HG03064 (cell line): ENCODE data around the gene FOCAD.

ENCODE experiments used
- ATAC-seq: cut with Tn5 transposase; IDR thresholded peaks from one replicate; pipeline ENCODE4 v1.9.1; 2021; ENCODE audit warnings: low read depth; ENCODE audit not compliant: unreplicated experiment

FOCAD gene

DNA sequence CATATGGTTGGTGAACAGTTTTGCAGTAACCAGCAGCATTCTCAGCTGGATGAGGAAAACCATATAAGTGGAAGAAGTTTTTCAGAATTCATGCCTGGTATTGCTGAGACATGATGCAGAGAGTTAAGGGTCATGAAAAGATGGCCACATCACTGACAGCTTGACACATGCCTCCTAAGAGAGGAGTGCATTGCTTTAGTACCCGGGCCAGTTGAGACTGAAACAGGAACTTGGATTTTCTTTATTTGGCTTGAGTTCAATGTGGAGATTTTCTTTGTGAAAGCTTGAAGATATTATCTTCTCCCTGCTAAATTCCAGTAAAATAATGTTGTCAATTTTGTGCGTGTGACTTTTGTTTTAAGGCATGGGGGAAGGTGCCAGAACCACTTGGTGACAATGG, 311.6 kb downstream of the FOCAD start:
- no peak for ATAC-seq

DNA sequence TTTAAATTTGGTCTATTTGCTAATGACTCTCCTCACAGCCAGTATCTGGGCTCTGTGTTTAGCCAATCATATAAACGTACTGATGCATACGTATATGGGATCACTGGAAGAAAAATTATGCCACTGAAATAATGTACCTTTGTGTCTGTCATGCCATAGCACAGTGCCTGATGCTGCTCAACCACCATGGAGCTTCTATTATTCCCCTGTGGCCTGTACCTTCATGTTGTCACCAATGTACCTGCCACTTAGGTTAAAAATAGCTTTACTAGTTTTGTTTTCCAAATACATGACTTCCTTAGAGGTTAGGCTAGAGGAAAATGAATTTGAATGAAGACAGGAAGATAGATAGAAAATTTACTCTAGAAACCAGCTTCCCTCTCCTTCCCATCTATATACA, 312.8 kb downstream of the FOCAD start:
- ATAC-seq = no peak

DNA sequence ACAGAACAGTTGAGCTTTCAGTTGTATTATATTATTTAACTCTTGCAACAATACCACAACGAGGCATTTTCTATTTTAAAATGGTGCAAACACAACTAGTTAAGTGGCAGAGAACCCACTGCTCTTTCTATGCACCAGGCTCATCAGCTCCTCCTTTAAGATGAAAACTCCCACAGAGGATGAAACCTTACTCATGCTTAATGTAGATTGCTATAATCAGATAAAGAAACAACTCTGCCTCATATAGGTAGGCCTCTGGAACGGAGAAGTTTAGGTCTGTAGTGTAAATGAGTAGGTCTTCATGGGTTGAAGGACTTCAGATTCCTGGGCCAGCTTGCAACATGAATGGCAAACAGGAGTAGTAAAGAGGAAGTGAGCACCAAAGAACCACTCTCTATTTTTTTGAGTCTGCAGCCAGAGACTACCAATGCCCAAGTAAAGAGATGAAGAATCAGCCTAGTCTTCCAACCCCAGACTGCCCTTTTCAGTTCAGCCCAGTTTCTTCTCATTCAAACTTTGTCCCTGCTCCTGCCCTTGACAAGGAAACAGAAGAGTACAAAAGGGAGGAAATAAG, 313.5 kb downstream of the FOCAD start:
- peak; percentile 67 for ATAC-seq

DNA sequence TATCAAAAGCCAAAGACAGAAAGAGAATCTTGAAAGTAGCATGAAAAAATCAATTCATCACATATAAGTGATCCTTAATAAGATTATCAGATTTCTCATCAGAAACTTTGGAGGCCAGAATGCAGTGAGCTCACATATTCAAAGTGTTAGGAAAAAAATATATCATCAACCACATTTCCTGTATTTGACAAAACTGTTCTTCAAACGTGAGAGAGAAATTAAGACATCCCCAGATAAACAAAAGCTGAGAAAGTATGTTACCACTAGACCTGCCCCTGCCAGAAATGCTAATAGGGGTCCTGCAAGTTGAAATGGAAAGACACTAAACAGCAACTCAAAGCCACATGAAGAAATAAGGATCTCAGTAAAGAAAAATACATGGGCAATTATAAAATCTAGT, 317.5 kb downstream of the FOCAD start:
- ATAC-seq = no peak

DNA sequence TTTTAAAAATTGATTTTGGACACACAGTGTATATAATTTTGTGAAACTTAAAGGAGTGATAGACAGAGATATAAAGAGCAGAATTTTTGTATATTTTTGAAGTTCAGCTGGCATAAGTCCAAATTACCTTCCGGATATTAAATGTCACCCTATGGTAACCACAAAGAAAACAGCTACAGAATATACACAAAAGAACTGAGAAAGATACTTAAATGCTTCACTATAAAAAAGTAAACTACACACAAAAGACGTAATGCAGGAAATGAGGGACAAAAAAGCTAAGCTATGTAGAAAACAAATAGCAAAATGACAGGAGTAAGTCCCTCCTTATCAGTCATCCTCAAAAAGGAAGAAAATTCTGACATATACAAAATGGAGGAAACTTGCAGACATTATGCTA, 318.0 kb downstream of the FOCAD start:
- no peak for ATAC-seq

DNA sequence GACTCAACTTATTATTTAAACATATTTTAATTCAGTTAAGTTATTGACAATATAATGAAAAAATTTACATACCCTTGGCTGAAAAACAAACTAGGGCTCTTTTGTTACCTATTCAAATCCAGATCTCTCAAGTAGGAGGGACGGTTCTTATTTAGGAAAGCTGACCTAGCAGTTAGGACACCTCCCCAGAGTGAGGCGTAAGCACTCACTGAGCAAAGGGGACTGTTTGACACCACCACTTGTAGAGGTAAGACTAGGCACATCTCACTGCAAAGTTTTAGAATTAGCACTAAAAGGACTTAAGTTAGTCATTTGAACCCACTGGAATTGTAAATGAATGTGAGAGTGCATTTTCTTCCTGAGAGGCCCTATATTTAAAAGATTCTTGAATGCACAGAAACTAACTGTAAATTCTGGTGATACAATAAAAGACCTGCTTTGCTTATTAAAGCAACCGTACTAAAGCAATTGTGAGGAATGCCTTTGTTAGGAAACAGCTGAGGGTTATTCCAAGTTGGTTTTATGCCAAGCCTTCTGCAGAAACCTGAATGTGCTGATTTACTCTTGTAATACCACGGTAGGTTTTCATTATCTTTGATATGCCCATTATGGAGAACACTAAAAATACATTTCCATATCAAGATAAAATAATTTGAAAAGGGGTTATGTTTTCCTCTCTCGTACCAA, 331.2 kb downstream of the FOCAD start:
- no peak for ATAC-seq

DNA sequence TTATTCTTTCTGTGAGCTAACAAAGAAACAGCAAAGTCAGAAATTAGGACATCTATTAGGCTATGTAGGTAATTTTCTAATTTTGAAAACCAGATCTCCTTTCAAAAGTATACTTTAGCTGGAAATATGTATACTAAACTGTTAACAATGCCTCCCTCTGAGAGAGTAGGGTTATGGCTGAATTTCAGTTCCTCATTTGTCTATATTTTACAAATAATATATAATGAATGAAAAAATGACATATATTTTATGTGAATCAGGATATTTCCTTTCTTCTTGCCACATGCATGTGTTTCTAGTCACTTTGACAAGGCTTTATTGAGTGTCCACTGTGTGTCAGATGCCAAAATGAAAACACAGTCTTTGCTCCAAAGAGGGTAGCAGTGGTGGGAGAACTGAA, 331.9 kb downstream of the FOCAD start:
- ATAC-seq = no peak

DNA sequence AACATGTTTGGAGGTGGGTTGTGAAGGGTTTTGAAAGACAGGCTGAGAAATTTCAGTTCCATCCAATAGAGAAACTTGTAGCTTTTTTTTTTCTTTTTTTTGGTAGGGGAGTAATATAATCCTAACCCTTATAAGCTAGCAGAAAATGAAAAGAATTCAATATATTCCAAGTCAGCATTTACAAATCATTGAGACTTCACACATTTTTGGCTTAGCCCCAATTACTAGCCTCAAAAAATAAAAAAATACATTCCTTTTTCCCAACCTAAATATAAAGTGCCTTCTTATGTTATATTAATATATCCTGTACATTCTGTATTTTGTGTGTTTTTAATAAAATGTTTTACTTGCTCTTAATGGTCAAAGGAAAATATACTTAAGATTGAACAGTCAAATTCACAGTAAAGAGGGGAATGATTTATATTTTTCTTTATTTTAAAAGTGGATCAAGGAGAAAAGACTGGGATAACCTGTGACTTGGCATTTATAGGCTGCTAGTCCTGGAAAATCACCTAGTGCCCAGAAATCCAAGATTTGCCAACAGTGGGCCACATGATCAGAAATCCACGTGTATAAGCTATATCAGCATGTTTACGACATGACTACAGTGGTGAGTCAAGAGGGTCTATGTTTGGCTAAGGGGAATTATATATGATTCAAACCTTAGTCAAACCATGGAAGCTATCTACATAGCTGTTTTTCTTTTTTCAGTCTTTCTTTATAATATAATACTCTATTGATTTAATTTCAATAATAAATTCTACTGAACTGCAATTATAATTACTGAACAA, 332.8 kb downstream of the FOCAD start:
- ATAC-seq = no peak

DNA sequence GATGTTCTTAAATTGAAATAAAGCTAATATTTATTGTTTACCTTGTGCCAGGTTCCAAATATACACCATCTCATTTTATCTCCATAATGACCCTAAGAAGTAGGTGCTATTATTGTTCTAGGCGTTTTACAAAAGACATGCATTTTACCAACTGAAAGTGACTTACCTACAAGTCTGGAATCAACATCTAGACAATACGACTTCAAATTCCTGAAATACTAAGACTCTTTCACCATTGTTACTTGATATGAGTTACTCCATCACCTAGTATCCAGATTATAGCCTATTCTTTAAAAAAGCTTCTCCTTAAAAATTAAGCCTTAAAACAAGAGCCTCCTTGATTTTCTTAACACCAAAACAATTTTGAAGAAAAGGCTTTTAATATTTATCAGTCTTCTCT, 334.1 kb downstream of the FOCAD start:
- no peak for ATAC-seq

DNA sequence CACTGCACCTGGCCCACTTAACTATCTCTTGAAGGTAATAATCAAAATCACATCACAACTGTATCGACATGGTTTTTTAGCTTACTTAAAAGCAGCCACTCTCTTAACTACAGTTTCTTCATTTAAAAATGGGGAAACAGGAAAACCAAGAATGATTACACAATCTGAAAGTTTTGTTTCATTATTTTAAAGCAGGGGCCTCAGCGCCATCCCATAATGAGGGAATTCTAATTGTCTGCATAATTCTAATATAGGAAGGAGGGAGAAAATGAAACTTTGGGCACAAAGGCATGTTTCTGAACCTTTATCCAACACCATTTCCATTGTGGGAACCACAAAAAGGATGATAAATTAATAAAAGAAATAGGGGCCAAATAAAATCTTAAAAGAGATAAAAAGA, 339.8 kb downstream of the FOCAD start:
- ATAC-seq = no peak

DNA sequence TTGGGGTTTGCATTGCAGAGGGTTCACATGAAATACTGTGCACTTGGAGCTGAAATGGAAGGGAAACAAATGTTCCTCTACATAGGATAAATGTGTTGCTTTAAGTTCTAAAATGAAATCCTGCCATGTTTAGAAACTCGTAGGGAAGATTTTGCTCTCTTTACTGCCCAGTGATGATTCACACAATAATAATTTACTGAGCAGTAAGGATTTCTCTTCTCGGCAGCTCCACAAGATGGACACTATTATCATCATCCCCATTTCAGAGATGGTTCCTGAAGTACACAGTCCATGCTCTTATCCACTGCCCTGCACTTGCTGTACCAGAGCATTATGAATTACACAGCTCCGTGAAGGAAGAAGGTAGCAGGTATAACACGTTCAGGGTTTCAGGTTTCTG, 343.2 kb downstream of the FOCAD start:
- no peak for ATAC-seq

DNA sequence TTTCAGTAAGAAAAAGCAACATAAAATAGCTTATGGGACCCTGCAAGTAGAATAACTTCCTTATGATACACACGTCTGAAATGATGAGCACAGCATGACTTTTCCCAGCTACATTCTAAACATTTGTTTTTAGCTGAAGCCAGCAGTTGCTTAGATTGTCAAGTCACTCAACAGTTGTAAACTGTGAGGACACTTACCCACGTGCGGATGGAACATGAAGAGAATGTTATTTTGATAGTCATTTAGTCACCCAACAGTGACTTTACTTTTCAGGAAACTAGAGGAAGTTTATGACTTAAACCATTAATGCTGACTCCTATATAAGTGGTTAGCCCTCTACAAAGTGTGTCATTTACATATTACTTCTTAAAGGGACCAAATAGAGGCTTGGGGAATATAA, 344.4 kb downstream of the FOCAD start:
- ATAC-seq = no peak

DNA sequence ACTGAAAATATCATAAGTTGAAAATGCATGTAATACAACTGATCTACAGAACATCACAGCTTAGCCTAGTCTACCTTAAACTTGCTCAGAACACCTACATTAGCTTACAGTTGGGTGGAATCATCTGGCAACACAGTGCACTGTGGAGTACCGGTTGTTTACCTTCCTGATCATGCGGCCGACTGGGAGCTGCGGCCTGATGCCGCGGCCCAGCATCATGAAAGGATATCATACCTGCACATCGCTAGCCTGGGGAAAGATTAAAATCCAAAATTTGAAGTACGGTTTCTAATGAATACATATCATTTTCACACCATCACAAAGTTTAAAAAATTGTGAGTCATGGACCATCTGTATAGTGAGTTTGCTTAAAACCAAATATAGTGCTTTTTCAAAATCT, 345.6 kb downstream of the FOCAD start:
- ATAC-seq = no peak

DNA sequence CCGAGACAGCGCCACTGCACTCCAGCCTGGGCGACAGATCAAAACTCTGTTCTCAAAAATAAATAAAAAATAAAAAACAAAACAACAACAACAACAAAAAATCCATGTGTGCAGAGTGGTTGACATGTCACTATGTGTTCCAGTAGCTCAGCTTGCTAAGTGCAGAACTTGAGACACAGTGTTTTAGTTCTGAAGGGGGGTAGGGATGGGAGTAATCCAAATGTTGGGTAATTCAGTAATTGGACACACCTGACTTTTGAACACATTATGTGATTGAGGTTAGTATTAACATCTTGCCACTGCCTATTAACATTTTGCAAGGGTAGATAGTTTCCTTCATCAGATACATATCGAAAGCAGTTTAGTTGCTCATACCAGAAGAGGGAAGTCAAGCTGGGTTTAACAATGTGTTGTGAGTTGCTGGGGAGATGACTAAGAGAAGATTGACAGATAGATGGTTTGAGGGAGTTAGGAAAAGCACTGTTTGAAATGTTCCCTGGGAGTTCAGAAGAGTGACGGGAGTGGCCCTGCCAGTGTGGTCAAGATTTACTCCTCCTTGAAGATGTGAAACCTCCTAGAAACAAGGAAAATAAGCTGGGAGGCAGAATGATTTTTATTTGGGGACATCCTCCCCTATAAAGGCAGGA, 346.5 kb downstream of the FOCAD start:
- ATAC-seq = peak; percentile 82

DNA sequence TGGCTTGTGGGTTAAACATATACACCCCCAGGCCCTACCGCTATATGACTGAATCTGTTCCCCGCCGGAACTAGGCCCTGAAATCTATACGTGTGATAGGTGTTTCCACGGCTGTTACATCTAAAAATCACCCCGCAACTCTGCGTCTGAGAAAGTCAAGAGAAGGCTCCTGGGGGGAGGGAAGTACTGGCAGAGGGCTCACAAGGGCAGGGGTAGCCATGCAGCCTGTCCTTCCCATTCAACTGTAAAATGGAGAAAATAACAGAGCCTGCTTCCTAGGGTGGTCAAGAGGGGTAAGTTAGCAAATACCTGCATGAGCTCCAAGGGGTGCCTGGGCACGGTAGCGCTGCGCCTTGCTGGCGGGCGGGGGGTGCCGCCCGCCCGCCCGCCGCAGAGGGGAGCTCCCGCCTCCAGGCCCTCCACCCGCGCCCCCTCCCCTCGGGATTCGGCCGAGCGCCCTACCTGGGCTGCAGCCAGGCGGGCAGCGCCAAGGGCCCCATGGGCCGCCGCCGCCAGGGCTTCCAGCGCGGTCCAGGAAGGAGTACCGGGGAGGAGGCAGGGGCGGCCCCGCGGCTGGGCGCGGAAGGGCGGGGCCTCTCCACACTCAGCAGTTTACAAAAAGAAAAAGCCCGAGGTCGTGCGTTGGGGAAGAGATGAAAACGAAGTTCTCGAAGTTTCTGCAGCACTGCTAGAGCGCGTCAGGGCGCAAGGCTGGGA, 347.2 kb downstream of the FOCAD start, which contains the start of gene HACD4:
Gene HACD4 (minus strand): TSS at position 550 of the 717 bp plus-strand sequence. CDS start 50 bp downstream, at position 500.
- ATAC-seq = peak; percentile 75

DNA sequence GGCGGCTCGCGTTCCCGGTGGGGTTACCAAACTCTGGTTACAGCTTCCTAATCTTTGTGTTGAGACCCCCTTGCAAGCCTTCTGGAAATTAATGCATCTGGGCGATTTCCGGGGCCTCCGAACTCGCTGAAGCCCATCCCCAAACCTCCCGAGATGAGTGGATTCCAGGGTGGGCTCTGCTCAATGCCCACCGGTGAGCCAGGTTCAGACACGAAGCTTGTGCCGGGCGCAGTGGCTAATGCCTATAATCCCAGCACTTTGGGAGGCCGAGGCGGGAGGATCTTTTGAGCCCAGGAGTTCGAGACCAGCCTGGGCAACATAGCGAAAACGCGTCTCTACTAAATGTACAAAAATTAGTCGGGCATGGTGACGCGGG, 347.7 kb downstream of the FOCAD start:
- no peak for ATAC-seq

DNA sequence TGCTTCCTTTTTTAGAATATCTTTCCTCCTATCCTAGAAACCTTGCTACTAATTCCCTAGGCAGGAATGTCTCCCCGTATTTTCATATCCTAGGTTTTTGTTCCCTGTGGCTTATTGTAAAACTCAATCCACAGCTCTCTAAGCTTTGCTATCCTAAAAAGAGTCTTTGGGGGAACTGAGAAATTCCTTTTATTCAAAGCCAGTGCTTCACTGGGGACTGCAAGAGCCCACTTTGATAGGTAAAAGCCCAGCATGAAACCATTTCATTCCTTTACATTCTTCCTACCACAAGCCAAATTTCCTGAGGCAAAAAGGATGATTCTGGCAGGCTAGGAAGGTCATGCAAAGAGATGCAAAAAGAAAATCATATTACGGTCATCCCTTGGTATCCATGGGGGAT, 353.2 kb downstream of the FOCAD start:
- ATAC-seq = no peak

DNA sequence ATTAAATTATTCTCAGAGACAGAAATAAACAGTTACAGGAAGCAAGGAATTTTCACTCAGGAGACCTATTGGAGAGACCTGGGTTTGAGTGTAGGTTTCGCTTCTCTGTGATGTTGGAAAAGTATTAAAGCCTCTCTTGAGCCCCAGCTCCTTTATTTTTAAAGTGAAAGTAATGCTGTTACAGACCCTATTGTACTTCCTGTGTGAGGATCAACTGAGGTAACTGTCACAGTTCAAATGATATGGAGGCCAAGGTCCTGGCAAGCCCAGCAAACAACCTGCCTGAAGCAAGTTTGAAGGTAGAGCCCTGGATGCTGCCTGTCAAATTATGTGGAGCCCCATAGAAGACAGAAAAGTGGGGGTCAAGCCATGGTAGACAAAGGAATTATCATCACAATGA, 355.2 kb downstream of the FOCAD start:
- no peak for ATAC-seq

DNA sequence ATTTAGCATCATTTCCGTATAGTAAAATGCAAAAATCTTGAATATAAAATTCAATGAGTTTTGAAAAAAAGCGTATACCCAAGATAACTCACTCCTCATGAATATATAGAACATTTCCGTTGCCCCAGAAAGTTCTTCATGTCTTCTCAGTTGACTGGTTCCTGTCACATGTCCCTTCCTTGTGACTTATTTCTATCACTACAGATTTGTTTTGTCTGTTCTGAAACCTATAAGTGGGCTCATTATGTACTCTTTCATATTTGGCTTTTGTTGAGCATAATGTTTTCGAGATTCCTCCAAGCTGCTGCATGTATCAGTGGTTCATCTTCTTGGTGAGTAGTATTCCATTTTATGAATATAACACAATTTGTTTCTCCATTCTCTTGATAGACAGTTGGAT, 358.4 kb downstream of the FOCAD start:
- ATAC-seq = no peak

DNA sequence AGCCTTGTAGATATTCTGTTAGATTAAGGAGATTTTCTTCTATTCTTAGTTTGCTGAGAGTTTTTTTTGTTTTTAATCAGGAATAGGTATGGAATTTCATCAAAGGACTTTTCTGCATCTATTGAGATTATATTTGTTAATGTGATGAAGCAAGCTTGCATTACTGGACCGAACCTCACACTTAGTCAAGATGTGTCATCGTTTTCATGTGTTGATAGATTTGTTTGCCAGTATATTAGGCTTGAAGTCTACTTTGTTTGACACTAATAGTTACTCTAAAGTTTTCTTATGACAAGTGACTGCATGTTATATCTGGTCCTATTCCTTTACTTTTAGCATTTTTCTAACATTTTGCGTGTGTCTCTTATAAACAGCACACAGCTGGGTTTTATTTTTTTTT, 359.8 kb downstream of the FOCAD start:
- ATAC-seq = no peak
